Stimulated activated effector memory CD8-positive, alpha-beta T cell treated with anti-CD3 and anti-CD28 coated beads, Interleukin-12 subunit alpha, Interleukin-12 subunit beta, amount 100 ng/mL, for 72 hours (primary cell): ENCODE data around the gene C1QB.

Experiments used
- ATAC-seq: fragments of 150-1000 bp; cut with Tn5 transposase; 2 replicates; pipeline ENCODE4 v1.10.0; 2021
- DNase-seq, 2 donors: peaks; one replicate each; pipeline ENCODE4 v3.0.0; 2021 to 2022; ENCODE audit warnings: low spot score in 2 of 2
- H3K27ac Mint-ChIP-seq: one replicate; pipeline ENCODE4 v1.8.0; 2022; ENCODE audit warnings: mild to moderate bottlenecking, mixed read lengths
- H3K36me3 Mint-ChIP-seq: one replicate; pipeline ENCODE4 v1.8.0; 2022; ENCODE audit warnings: mild to moderate bottlenecking, mixed read lengths
- H3K4me1 Mint-ChIP-seq: one replicate; pipeline ENCODE4 v1.8.0; 2022; ENCODE audit warnings: mixed read lengths
- H3K4me3 Mint-ChIP-seq: one replicate; pipeline ENCODE4 v1.8.0; 2022; ENCODE audit warnings: mild to moderate bottlenecking, mixed read lengths
- H3K9me3 Mint-ChIP-seq: one replicate; pipeline ENCODE4 v1.8.0; 2022; ENCODE audit warnings: mixed read lengths

The C1QB gene

GRCh38 chr1:22652881-22653316 is at the start of gene C1QB:
TSS of gene C1QB (plus strand) at chr1:22653236. CDS start at chr1:22659463, 6,227 bp downstream.
- DNase-seq = no peak
- H3K36me3 Mint-ChIP-seq = no peaks in the 10 kb centered on the region
- H3K27ac Mint-ChIP-seq = no peak within 1 kb of the TSS
- no peaks in the 10 kb centered on the region for H3K4me1 Mint-ChIP-seq
- no peaks in the 10 kb centered on the region for H3K9me3 Mint-ChIP-seq
- no peak for ATAC-seq
- H3K4me3 Mint-ChIP-seq = no peak within 1 kb of the TSS

- H3K27ac Mint-ChIP-seq = no peak overlapping the region
- no peaks in the 10 kb centered on the region for H3K9me3 Mint-ChIP-seq
- H3K4me1 Mint-ChIP-seq = no peaks in the 10 kb centered on the region
- ATAC-seq (no peak), DNase-seq (no peak)
- H3K4me3 Mint-ChIP-seq = no peak overlapping the region
- H3K36me3 Mint-ChIP-seq = no peaks in the 10 kb centered on the region
Observed at GRCh38 chr1:22606161-22606560, 46.9 kb upstream of the C1QB start.

GRCh38 chr1:22607154-22607553 is 45.9 kb upstream of the C1QB start:
- Mint-ChIP-seq H3K36me3 (no peaks in the 10 kb centered on the region), H3K4me3 (no peak overlapping the region), H3K9me3 (no peaks in the 10 kb centered on the region), H3K4me1 (no peaks in the 10 kb centered on the region), H3K27ac (no peak overlapping the region)
- no peak for ATAC-seq
- DNase-seq = no peak

GRCh38 chr1:22608361-22608760 is 44.7 kb upstream of the C1QB start:
- Mint-ChIP-seq H3K4me3 (no peak overlapping the region), H3K9me3 (no peaks in the 10 kb centered on the region), H3K27ac (no peak overlapping the region), H3K36me3 (no peaks in the 10 kb centered on the region), H3K4me1 (no peaks in the 10 kb centered on the region)
- no peak for DNase-seq
- ATAC-seq = no peak

GRCh38 chr1:22609291-22609690 is 43.7 kb upstream of the C1QB start:
- Mint-ChIP-seq H3K9me3 (no peaks in the 10 kb centered on the region), H3K27ac (no peak overlapping the region), H3K4me3 (no peak overlapping the region), H3K4me1 (no peaks in the 10 kb centered on the region), H3K36me3 (no peaks in the 10 kb centered on the region)
- ATAC-seq (no peak), DNase-seq (no peak)

GRCh38 chr1:22611530-22611947 is 41.5 kb upstream of the C1QB start:
- Mint-ChIP-seq H3K27ac (no peak overlapping the region), H3K9me3 (no peaks in the 10 kb centered on the region), H3K36me3 (no peaks in the 10 kb centered on the region), H3K4me1 (no peaks in the 10 kb centered on the region), H3K4me3 (no peak overlapping the region)
- ATAC-seq = no peak
- no peak for DNase-seq

- no peaks in the 10 kb centered on the region for H3K36me3 Mint-ChIP-seq
Observed at GRCh38 chr1:22612671-22613571, 40.1 kb upstream of the C1QB start.

GRCh38 chr1:22613572-22613918 is 39.5 kb upstream of the C1QB start:
- DNase-seq (no peak), ATAC-seq (no peak)
- Mint-ChIP-seq H3K9me3 (no peaks in the 10 kb centered on the region), H3K36me3 (no peaks in the 10 kb centered on the region), H3K4me1 (no peaks in the 10 kb centered on the region), H3K4me3 (no peak overlapping the region), H3K27ac (no peak overlapping the region)

More at GRCh38 chr1:22612671-22613571, 40.1 kb upstream of the C1QB start:
- no peak overlapping the region for H3K4me3 Mint-ChIP-seq
- H3K9me3 Mint-ChIP-seq = no peaks in the 10 kb centered on the region
- DNase-seq = no peak
- no peaks in the 10 kb centered on the region for H3K4me1 Mint-ChIP-seq
- ATAC-seq = no peak
- no peak overlapping the region for H3K27ac Mint-ChIP-seq

- DNase-seq = no peak
- H3K9me3 Mint-ChIP-seq = no peaks in the 10 kb centered on the region
- no peak for ATAC-seq
- no peaks in the 10 kb centered on the region for H3K4me1 Mint-ChIP-seq
- no peak overlapping the region for H3K27ac Mint-ChIP-seq
- H3K36me3 Mint-ChIP-seq = no peaks in the 10 kb centered on the region
- no peak overlapping the region for H3K4me3 Mint-ChIP-seq
Observed at GRCh38 chr1:22613951-22614350, 39.1 kb upstream of the C1QB start.

- no peaks in the 10 kb centered on the region for H3K36me3 Mint-ChIP-seq
- H3K4me1 Mint-ChIP-seq = no peaks in the 10 kb centered on the region
- DNase-seq = no peak
- no peak overlapping the region for H3K27ac Mint-ChIP-seq
- no peaks in the 10 kb centered on the region for H3K9me3 Mint-ChIP-seq
- H3K4me3 Mint-ChIP-seq = no peak overlapping the region
- ATAC-seq = no peak
Observed at GRCh38 chr1:22615886-22616285, 37.1 kb upstream of the C1QB start.

GRCh38 chr1:22616571-22616970 is 36.5 kb upstream of the C1QB start:
- ATAC-seq = no peak
- Mint-ChIP-seq H3K27ac (no peak overlapping the region), H3K4me1 (no peaks in the 10 kb centered on the region), H3K4me3 (no peak overlapping the region), H3K36me3 (no peaks in the 10 kb centered on the region), H3K9me3 (no peaks in the 10 kb centered on the region)
- no peak for DNase-seq

- Mint-ChIP-seq H3K9me3 (no peaks in the 10 kb centered on the region), H3K27ac (no peak overlapping the region), H3K4me3 (no peak overlapping the region), H3K4me1 (no peaks in the 10 kb centered on the region), H3K36me3 (no peaks in the 10 kb centered on the region)
- no peak for ATAC-seq
- no peak for DNase-seq
Observed at GRCh38 chr1:22618056-22618455, 35.0 kb upstream of the C1QB start.

- H3K9me3 Mint-ChIP-seq = no peaks in the 10 kb centered on the region
- ATAC-seq (no peak), DNase-seq (no peak)
- H3K36me3 Mint-ChIP-seq = no peaks in the 10 kb centered on the region
- no peak overlapping the region for H3K4me3 Mint-ChIP-seq
- no peak overlapping the region for H3K27ac Mint-ChIP-seq
- H3K4me1 Mint-ChIP-seq = no peaks in the 10 kb centered on the region
Observed at GRCh38 chr1:22619252-22619651, 33.8 kb upstream of the C1QB start.

GRCh38 chr1:22619798-22620197 is 33.2 kb upstream of the C1QB start:
- H3K36me3 Mint-ChIP-seq = no peaks in the 10 kb centered on the region
- ATAC-seq (no peak), DNase-seq (no peak)

GRCh38 chr1:22621761-22622160 is 31.3 kb upstream of the C1QB start:
- H3K9me3 Mint-ChIP-seq = no peaks in the 10 kb centered on the region
- ATAC-seq = no peak

More at GRCh38 chr1:22619798-22620197, 33.2 kb upstream of the C1QB start:
- Mint-ChIP-seq H3K27ac (no peak overlapping the region), H3K4me3 (no peak overlapping the region), H3K9me3 (no peaks in the 10 kb centered on the region), H3K4me1 (no peaks in the 10 kb centered on the region)

GRCh38 chr1:22625262-22625925 is 27.6 kb upstream of the C1QB start:
- Mint-ChIP-seq H3K36me3 (no peaks in the 10 kb centered on the region), H3K4me1 (no peaks in the 10 kb centered on the region), H3K9me3 (no peaks in the 10 kb centered on the region), H3K27ac (no peak overlapping the region), H3K4me3 (no peak overlapping the region)
- ATAC-seq = no peak
- no peak for DNase-seq

More at GRCh38 chr1:22621761-22622160, 31.3 kb upstream of the C1QB start:
- Mint-ChIP-seq H3K4me3 (no peak overlapping the region), H3K27ac (no peak overlapping the region), H3K4me1 (no peaks in the 10 kb centered on the region), H3K36me3 (no peaks in the 10 kb centered on the region)
- DNase-seq = no peak
